GM21423 (cell line): ENCODE results near the gene EIF2AK2.

Experiments
- ATAC-seq: cut with Tn5 transposase; IDR thresholded peaks from one replicate; pipeline ENCODE4 v1.9.1; 2021; ENCODE audit warnings: mild to moderate bottlenecking, moderate library complexity; ENCODE audit not compliant: unreplicated experiment

The EIF2AK2 gene

GRCh38 chr2:37105150-37105549, 51.6 kb downstream of the EIF2AK2 start:
- ATAC-seq = no peak

- ATAC-seq = no peak
Measured at GRCh38 chr2:37104178-37104577, 52.6 kb downstream of the EIF2AK2 start.

GRCh38 chr2:37102588-37102987, 54.2 kb downstream of the EIF2AK2 start:
- ATAC-seq = no peak

- no peak for ATAC-seq
Measured at GRCh38 chr2:37100054-37100453, 56.7 kb downstream of the EIF2AK2 start.

GRCh38 chr2:37098416-37099118, 58.2 kb downstream of the EIF2AK2 start:
- no peak for ATAC-seq

- ATAC-seq = no peak
Measured at GRCh38 chr2:37096568-37096967, 60.2 kb downstream of the EIF2AK2 start.

- ATAC-seq = peak; percentile 54
Measured at GRCh38 chr2:37091873-37092272, 64.9 kb downstream of the EIF2AK2 start.

- peak; percentile 84 for ATAC-seq
Measured at GRCh38 chr2:37090019-37090477, 66.7 kb downstream of the EIF2AK2 start.

- ATAC-seq = no peak
Measured at GRCh38 chr2:37085731-37086147, 71.0 kb downstream of the EIF2AK2 start.

- ATAC-seq = no peak
Measured at GRCh38 chr2:37084797-37085196, 72.0 kb downstream of the EIF2AK2 start.

- peak; percentile 83 for ATAC-seq
Measured at GRCh38 chr2:37083873-37084794, 72.6 kb downstream of the EIF2AK2 start, which contains the start of the genes GPATCH11 and HEATR5B. Gene GPATCH11 (plus strand): TSS chr2:37084518. CDS start chr2:37088382, 3,864 bp downstream. Gene HEATR5B (minus strand): TSS chr2:37084372. CDS start chr2:37083414, 958 bp downstream.

- ATAC-seq = no peak
Measured at GRCh38 chr2:37080689-37081088, 76.1 kb downstream of the EIF2AK2 start.

GRCh38 chr2:37080266-37080665, 76.5 kb downstream of the EIF2AK2 start:
- no peak for ATAC-seq

- no peak for ATAC-seq
Measured at GRCh38 chr2:37070931-37071330, 85.8 kb downstream of the EIF2AK2 start.

- ATAC-seq = no peak
Measured at GRCh38 chr2:37068686-37069085, 88.1 kb downstream of the EIF2AK2 start.

GRCh38 chr2:37061776-37062175, 95.0 kb downstream of the EIF2AK2 start:
- ATAC-seq = no peak

GRCh38 chr2:37061013-37061711, 95.6 kb downstream of the EIF2AK2 start:
- ATAC-seq = no peak

- ATAC-seq = no peak
Measured at GRCh38 chr2:37060446-37060845, 96.3 kb downstream of the EIF2AK2 start.

- no peak for ATAC-seq
Measured at GRCh38 chr2:37059841-37060240, 96.9 kb downstream of the EIF2AK2 start.

- no peak for ATAC-seq
Measured at GRCh38 chr2:37052600-37053332, 104.0 kb downstream of the EIF2AK2 start.
